ENCODE data around the gene UNC93B1. TPM values are rescaled to one million over a fixed set of nuclear protein-coding genes. Genes with fewer than 3 reads are reported as not detected.

The UNC93B1 gene
- total RNA-seq, 2 donors from 2014 or later = 31.5 to 41.7 TPM

GRCh38 chr11:67999201-67999629 lies 4.7 kb downstream of the UNC93B1 start:
- H3K4me1 ChIP-seq (replicated peaks) = no peaks in the 10 kb centered on the region
- no peak overlapping the region for H3K4me3 ChIP-seq
- no peaks in the 10 kb centered on the region for H3K27me3 ChIP-seq (replicated peaks; ENCODE audit: insufficient read depth)
- no peaks in the 10 kb centered on the region for H3K9me3 ChIP-seq
- intact Hi-C loops (cut with DNase I) = no loop called here
- WGBS = 97% methylated on average over 13 of the region's 13 CpGs
- TF ChIP-seq POLR2A (IDR thresholded peaks at IDR 0.05) (no peak), POLR2AphosphoS5 (IDR thresholded peaks at IDR 0.05) (no peak), CTCF (IDR thresholded peaks at IDR 0.05) (no peak)
- no peak for DNase-seq (ENCODE audit: low spot score)
- H3K36me3 ChIP-seq = no peaks in the 10 kb centered on the region
- H3K27ac ChIP-seq = no peak overlapping the region

DNA sequence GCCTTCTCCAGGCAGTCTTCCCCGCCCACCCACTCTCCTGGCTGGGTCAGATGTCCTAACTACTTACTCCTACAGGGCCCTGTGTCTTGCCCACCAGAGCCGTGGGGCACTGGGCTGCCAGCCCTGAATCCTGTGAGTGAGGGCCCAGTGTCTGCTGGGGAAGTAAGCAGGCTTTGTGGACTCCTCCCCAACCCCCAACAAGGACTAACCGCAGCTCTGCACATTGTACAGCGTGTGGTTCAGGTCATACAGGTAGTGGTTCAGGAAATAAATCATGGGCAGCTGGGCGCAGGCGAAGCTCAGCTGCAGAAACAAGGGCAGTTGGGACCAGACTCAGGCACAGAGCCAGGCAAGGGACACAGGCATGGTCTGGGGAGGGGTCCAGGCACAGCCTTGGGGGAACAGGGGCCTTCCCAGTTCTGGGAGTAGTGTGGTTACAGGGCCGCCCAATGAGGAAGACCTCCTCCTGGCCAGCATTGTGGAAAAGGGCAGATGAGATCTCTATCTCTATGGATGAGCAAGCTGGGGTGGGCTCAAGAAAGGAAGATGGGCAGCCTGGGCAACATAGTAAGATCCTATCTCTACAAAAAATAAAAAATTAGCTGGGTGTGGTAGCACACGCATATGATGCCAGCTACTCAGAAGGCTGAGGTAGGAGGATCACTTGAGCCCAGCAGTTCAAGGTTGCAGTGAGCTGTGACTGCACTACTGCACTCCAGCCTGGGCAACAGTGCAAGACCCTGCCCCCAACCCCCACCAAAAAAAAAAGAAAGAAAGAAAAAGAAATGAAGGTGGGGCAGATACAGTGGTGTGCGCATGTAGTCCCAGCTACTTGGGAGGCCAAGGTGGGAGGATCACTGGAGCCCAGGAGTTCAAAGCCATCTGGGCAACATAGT lies 5.5 kb downstream of the UNC93B1 start:
- no peak for TF ChIP-seq CTCF (IDR thresholded peaks at IDR 0.05)
- TF ChIP-seq POLR2A (IDR thresholded peaks at IDR 0.05) = no peak
- no peak for TF ChIP-seq POLR2AphosphoS5 (IDR thresholded peaks at IDR 0.05)
- Histone ChIP-seq H3K36me3 (no peaks in the 10 kb centered on the region), H3K4me1 (replicated peaks) (no peaks in the 10 kb centered on the region), H3K4me3 (no peak overlapping the region), H3K9me3 (no peaks in the 10 kb centered on the region), H3K27me3 (replicated peaks; ENCODE audit: insufficient read depth) (no peaks in the 10 kb centered on the region), H3K27ac (no peak overlapping the region)
- intact Hi-C loops (cut with DNase I) = no loop called here
- no peak for DNase-seq (ENCODE audit: low spot score)
- WGBS = over 99% methylated on average over 9 of the region's 9 CpGs

GRCh38 chr11:67997475-67997921 lies 6.4 kb downstream of the UNC93B1 start:
- WGBS = 94% methylated on average over 29 of the region's 29 CpGs
- intact Hi-C loops (cut with DNase I) = no loop called here
- Histone ChIP-seq H3K27ac (no peak overlapping the region), H3K36me3 (no peaks in the 10 kb centered on the region), H3K9me3 (no peaks in the 10 kb centered on the region), H3K4me1 (replicated peaks) (no peaks in the 10 kb centered on the region), H3K27me3 (replicated peaks; ENCODE audit: insufficient read depth) (no peaks in the 10 kb centered on the region), H3K4me3 (no peak overlapping the region)
- DNase-seq (ENCODE audit: low spot score) = no peak
- TF ChIP-seq CTCF (IDR thresholded peaks at IDR 0.05) = no peak
- no peak for TF ChIP-seq POLR2AphosphoS5 (IDR thresholded peaks at IDR 0.05)
- no peak for TF ChIP-seq POLR2A (IDR thresholded peaks at IDR 0.05)

DNA sequence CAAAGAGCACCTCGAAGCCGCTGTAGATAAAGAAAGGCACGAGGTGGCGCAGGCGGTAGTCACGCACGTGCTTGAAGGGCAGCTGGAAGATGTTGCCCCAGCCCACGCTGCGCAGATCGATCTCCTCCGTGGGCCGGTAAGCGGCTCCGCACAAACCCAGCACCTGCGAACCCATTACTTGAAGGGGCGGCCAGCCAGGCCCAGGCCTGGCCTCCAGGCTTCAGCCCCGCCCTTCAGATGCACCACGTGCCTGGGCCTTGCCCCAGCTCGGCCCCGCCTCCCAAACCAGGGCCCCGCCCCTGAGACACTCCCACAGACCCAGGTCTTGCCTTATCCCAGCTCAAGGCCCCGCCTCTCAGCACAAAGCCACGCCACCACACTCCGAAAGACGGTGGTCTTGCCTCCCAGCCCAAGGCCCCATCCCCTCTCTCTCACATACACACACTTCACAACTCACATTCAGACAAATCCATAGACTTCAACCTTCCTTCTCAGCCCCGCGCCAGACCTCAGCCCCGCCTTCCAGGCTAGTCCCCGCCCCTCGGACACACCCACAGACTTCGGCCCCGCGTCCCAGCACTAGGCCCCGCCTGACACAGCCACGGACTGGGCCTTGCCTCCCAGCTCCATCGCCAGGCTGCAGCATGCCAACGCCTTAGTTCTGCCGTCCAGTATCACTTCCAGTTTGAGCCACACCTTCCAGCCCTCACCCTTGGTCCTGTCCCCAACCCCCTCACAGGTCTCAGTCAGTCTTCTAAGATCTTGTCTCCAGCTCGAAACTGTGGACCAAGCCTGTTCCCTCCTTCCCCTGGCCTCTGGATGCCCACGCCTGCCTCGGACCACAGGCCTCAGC lies 7.0 kb downstream of the UNC93B1 start:
- Histone ChIP-seq H3K4me3 (no peak overlapping the region), H3K9me3 (no peaks in the 10 kb centered on the region), H3K36me3 (no peaks in the 10 kb centered on the region), H3K27ac (no peak overlapping the region), H3K4me1 (replicated peaks) (no peaks in the 10 kb centered on the region), H3K27me3 (replicated peaks; ENCODE audit: insufficient read depth) (no peaks in the 10 kb centered on the region)
- WGBS = 70% methylated on average over 41 of the region's 41 CpGs
- intact Hi-C loops (cut with DNase I) = no loop called here
- TF ChIP-seq POLR2AphosphoS5 (IDR thresholded peaks at IDR 0.05) = no peak
- no peak for TF ChIP-seq POLR2A (IDR thresholded peaks at IDR 0.05)
- TF ChIP-seq CTCF (IDR thresholded peaks at IDR 0.05) = no peak
- no peak for DNase-seq (ENCODE audit: low spot score)

Data from prostate gland (tissue), 2 donors.